Measurements from ENCODE around the gene GSK3A. TPM values are rescaled to one million over a fixed set of nuclear protein-coding genes. Genes with fewer than 3 reads are reported as not detected.

Gene GSK3A
- total and polyA plus RNA-seq, 2 experiments from 2014 or later, result 17.7 to 40.7 TPM

DNA sequence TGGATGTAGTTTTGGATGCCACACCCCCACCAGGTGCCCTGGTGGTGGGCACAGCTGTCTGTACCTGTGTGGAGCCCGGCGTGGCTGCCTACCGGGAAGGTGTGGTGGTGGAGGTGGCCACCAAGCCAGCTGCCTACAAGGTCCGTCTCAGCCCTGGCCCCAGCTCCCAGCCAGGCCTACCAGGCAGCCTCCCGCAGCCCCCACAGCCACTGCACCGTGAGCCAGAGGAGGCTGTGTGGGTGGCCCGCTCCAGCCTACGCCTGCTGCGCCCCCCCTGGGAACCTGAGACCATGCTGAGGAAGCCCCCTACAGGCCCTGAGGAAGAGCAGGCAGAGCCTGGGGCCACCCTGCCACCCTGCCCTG lies 30.1 kb upstream of the GSK3A start:
- H3K4me2 ChIP-seq, result no peak overlapping the region
- H4K20me1 ChIP-seq (replicated peaks; ENCODE audit: insufficient read depth), result 0 out of 2 replicates have a peak, but pooled peaks cover 3% of the 10 kb centered on the region
- no peaks in the 10 kb centered on the region for H3K36me3 ChIP-seq (ENCODE audit: insufficient read depth)
- no peak overlapping the region for H2AFZ ChIP-seq
- peaks cover 6% of the 10 kb centered on the region; the same call in 1 of the 2 replicates for H3K79me2 ChIP-seq (replicated peaks; ENCODE audit: insufficient read depth)
- TF ChIP-seq EZH2 (IDR thresholded peaks at IDR 0.05; ENCODE audit: low read depth, unreplicated experiment) (no peak), ZNF331 (CRISPR knock-in tag; IDR thresholded peaks at IDR 0.05; ENCODE audit: low read depth) (no peak), ZNF114 (CRISPR knock-in tag; IDR thresholded peaks at IDR 0.05) (no peak), CREB1 (CRISPR knock-in tag; IDR thresholded peaks at IDR 0.05; ENCODE audit: low read depth) (no peak), STAT1 (IDR thresholded peaks at IDR 0.05; ENCODE audit: unreplicated experiment) (no peak), NANOG (IDR thresholded peaks at IDR 0.05; ENCODE audit: borderline replicate concordance) (no peak), POLR2AphosphoS5 (IDR thresholded peaks at IDR 0.05; ENCODE audit: low read depth) (no peak), JUNB (IDR thresholded peaks at IDR 0.05; ENCODE audit: unreplicated experiment) (no peak), EZH2phosphoT487 (IDR thresholded peaks at IDR 0.05; ENCODE audit: unreplicated experiment) (no peak)
- TF ChIP-seq, protein P1, sequence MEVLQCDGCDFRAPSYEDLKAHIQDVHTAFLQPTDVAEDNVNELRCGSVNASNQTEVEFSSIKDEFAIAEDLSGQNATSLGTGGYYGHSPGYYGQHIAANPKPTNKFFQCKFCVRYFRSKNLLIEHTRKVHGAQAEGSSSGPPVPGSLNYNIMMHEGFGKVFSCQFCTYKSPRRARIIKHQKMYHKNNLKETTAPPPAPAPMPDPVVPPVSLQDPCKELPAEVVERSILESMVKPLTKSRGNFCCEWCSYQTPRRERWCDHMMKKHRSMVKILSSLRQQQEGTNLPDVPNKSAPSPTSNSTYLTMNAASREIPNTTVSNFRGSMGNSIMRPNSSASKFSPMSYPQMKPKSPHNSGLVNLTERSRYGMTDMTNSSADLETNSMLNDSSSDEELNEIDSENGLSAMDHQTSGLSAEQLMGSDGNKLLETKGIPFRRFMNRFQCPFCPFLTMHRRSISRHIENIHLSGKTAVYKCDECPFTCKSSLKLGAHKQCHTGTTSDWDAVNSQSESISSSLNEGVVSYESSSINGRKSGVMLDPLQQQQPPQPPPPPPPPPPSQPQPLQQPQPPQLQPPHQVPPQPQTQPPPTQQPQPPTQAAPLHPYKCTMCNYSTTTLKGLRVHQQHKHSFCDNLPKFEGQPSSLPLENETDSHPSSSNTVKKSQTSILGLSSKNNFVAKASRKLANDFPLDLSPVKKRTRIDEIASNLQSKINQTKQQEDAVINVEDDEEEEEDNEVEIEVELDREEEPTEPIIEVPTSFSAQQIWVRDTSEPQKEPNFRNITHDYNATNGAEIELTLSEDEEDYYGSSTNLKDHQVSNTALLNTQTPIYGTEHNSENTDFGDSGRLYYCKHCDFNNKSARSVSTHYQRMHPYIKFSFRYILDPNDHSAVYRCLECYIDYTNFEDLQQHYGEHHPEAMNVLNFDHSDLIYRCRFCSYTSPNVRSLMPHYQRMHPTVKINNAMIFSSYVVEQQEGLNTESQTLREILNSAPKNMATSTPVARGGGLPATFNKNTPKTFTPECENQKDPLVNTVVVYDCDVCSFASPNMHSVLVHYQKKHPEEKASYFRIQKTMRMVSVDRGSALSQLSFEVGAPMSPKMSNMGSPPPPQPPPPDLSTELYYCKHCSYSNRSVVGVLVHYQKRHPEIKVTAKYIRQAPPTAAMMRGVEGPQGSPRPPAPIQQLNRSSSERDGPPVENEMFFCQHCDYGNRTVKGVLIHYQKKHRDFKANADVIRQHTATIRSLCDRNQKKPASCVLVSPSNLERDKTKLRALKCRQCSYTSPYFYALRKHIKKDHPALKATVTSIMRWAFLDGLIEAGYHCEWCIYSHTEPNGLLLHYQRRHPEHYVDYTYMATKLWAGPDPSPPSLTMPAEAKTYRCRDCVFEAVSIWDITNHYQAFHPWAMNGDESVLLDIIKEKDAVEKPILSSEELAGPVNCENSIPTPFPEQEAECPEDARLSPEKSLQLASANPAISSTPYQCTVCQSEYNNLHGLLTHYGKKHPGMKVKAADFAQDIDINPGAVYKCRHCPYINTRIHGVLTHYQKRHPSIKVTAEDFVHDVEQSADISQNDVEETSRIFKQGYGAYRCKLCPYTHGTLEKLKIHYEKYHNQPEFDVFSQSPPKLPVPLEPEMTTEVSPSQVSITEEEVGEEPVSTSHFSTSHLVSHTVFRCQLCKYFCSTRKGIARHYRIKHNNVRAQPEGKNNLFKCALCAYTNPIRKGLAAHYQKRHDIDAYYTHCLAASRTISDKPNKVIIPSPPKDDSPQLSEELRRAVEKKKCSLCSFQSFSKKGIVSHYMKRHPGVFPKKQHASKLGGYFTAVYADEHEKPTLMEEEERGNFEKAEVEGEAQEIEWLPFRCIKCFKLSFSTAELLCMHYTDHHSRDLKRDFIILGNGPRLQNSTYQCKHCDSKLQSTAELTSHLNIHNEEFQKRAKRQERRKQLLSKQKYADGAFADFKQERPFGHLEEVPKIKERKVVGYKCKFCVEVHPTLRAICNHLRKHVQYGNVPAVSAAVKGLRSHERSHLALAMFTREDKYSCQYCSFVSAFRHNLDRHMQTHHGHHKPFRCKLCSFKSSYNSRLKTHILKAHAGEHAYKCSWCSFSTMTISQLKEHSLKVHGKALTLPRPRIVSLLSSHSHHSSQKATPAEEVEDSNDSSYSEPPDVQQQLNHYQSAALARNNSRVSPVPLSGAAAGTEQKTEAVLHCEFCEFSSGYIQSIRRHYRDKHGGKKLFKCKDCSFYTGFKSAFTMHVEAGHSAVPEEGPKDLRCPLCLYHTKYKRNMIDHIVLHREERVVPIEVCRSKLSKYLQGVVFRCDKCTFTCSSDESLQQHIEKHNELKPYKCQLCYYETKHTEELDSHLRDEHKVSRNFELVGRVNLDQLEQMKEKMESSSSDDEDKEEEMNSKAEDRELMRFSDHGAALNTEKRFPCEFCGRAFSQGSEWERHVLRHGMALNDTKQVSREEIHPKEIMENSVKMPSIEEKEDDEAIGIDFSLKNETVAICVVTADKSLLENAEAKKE (CRISPR knock-in tag; IDR thresholded peaks at IDR 0.05), result no peak
- TF ChIP-seq, protein P2, sequence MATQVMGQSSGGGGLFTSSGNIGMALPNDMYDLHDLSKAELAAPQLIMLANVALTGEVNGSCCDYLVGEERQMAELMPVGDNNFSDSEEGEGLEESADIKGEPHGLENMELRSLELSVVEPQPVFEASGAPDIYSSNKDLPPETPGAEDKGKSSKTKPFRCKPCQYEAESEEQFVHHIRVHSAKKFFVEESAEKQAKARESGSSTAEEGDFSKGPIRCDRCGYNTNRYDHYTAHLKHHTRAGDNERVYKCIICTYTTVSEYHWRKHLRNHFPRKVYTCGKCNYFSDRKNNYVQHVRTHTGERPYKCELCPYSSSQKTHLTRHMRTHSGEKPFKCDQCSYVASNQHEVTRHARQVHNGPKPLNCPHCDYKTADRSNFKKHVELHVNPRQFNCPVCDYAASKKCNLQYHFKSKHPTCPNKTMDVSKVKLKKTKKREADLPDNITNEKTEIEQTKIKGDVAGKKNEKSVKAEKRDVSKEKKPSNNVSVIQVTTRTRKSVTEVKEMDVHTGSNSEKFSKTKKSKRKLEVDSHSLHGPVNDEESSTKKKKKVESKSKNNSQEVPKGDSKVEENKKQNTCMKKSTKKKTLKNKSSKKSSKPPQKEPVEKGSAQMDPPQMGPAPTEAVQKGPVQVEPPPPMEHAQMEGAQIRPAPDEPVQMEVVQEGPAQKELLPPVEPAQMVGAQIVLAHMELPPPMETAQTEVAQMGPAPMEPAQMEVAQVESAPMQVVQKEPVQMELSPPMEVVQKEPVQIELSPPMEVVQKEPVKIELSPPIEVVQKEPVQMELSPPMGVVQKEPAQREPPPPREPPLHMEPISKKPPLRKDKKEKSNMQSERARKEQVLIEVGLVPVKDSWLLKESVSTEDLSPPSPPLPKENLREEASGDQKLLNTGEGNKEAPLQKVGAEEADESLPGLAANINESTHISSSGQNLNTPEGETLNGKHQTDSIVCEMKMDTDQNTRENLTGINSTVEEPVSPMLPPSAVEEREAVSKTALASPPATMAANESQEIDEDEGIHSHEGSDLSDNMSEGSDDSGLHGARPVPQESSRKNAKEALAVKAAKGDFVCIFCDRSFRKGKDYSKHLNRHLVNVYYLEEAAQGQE (IDR thresholded peaks at IDR 0.05; ENCODE audit: unreplicated experiment), result no peak
- TF ChIP-seq, protein P3, sequence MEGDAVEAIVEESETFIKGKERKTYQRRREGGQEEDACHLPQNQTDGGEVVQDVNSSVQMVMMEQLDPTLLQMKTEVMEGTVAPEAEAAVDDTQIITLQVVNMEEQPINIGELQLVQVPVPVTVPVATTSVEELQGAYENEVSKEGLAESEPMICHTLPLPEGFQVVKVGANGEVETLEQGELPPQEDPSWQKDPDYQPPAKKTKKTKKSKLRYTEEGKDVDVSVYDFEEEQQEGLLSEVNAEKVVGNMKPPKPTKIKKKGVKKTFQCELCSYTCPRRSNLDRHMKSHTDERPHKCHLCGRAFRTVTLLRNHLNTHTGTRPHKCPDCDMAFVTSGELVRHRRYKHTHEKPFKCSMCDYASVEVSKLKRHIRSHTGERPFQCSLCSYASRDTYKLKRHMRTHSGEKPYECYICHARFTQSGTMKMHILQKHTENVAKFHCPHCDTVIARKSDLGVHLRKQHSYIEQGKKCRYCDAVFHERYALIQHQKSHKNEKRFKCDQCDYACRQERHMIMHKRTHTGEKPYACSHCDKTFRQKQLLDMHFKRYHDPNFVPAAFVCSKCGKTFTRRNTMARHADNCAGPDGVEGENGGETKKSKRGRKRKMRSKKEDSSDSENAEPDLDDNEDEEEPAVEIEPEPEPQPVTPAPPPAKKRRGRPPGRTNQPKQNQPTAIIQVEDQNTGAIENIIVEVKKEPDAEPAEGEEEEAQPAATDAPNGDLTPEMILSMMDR (conservative IDR thresholded peaks at IDR 0.05; ENCODE audit: low read depth in 2 of 2), result no peak
- TF ChIP-seq, protein P4, sequence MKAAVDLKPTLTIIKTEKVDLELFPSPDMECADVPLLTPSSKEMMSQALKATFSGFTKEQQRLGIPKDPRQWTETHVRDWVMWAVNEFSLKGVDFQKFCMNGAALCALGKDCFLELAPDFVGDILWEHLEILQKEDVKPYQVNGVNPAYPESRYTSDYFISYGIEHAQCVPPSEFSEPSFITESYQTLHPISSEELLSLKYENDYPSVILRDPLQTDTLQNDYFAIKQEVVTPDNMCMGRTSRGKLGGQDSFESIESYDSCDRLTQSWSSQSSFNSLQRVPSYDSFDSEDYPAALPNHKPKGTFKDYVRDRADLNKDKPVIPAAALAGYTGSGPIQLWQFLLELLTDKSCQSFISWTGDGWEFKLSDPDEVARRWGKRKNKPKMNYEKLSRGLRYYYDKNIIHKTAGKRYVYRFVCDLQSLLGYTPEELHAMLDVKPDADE (IDR thresholded peaks at IDR 0.05), result no peak
- H3K27me3 Mint-ChIP-seq (ENCODE audit: insufficient read depth, low read depth, poor library complexity), result peaks cover 3% of the 10 kb centered on the region
- no peak overlapping the region for H3K27ac Mint-ChIP-seq
- H3K4me3 ChIP-seq, result no peak overlapping the region
- no peak overlapping the region for H3K27ac ChIP-seq (ENCODE audit: low read depth)
- H3K27me3 ChIP-seq (ENCODE audit: insufficient read depth), result peaks cover 2% of the 10 kb centered on the region; the same call in 1 of the 2 replicates
- H3K4me3 Mint-ChIP-seq, result no peak overlapping the region
- DNase-seq (ENCODE audit: low spot score) (no peak), ATAC-seq (no peak)
- peaks cover 25% of the 10 kb centered on the region for H3K4me1 Mint-ChIP-seq
- H3K9me3 Mint-ChIP-seq, result no peaks in the 10 kb centered on the region; the same call in 2 of the 3 replicates
- H3K36me3 Mint-ChIP-seq (ENCODE audit: low read depth), result peaks cover 13% of the 10 kb centered on the region; the same call in 2 of the 3 replicates
- H3K9me2 ChIP-seq (ENCODE audit: insufficient read depth), result no peaks in the 10 kb centered on the region
- H3F3A ChIP-seq (replicated peaks; ENCODE audit: low read depth), result 0 out of 2 replicates have a peak, but pooled peaks cover under 1% of the 10 kb centered on the region
- peaks cover 7% of the 10 kb centered on the region; the same call in 1 of the 2 replicates for H3K4me1 ChIP-seq (ENCODE audit: insufficient read depth)
